Activated CD4-positive, alpha-beta T cell treated with anti-CD3 and anti-CD28 coated beads for 36 hours (primary cell): ENCODE data around the gene WNT10A. TPM values are rescaled to one million over a fixed set of nuclear protein-coding genes. Genes with fewer than 3 reads are reported as not detected.

Source experiments
- total RNA-seq, 2 experiments: library from RNA; stranded (reverse); gene quantifications; one replicate each; pipeline ENCODE4 v1.2.3, GENCODE V29; 2021

Gene WNT10A
- total RNA-seq, 2 experiments from 2014 or later, result 5.4 to 6.0 TPM

Other genes starting within 250 kb of the WNT10A start
- 10 to 100 TPM; 31.5 to 42.4 TPM for gene ZNF142, start 221.2 kb upstream of the WNT10A start, total RNA-seq
- gene BCS1L, start 221.2 kb upstream of the WNT10A start, total RNA-seq, result 10 to 100 TPM; 74.3 to 92.3 TPM
- gene RNF25, start 208.8 kb upstream of the WNT10A start, total RNA-seq, result 10 to 100 TPM; 14.1 to 29.2 TPM
- 10 to 100 TPM; 13.1 to 19.3 TPM for gene STK36, start 208.8 kb upstream of the WNT10A start, total RNA-seq
- gene TTLL4, start 170.0 kb upstream of the WNT10A start, total RNA-seq, result 10 to 100 TPM; 33.7 to 46.6 TPM
- under 1 TPM; 0.12 to 0.16 TPM for gene CYP27A1, start 98.7 kb upstream of the WNT10A start, total RNA-seq
- not detected for gene PRKAG3, start 49.0 kb upstream of the WNT10A start, total RNA-seq
- under 1 TPM in 1 of 2 experiments, not detected in 1; 0.30 TPM for gene WNT6, start 21.0 kb upstream of the WNT10A start, total RNA-seq
- gene CDK5R2, start 78.8 kb downstream of the WNT10A start, total RNA-seq, result not detected
- gene FEV, start 104.3 kb downstream of the WNT10A start, total RNA-seq, result not detected
- not detected for gene CRYBA2, start 112.6 kb downstream of the WNT10A start, total RNA-seq
- not detected for gene CFAP65, start 160.7 kb downstream of the WNT10A start, total RNA-seq
- gene IHH, start 180.1 kb downstream of the WNT10A start, total RNA-seq, result under 1 TPM in 1 of 2 experiments, not detected in 1; 0.12 TPM